Measurements from ENCODE around the gene LGALS7B.
"Not testable (repeated sequence)": the region's sequence is repeated elsewhere in the genome, so short reads cannot be mapped to it uniquely, and the experiment has no call there.

The LGALS7B gene

DNA sequence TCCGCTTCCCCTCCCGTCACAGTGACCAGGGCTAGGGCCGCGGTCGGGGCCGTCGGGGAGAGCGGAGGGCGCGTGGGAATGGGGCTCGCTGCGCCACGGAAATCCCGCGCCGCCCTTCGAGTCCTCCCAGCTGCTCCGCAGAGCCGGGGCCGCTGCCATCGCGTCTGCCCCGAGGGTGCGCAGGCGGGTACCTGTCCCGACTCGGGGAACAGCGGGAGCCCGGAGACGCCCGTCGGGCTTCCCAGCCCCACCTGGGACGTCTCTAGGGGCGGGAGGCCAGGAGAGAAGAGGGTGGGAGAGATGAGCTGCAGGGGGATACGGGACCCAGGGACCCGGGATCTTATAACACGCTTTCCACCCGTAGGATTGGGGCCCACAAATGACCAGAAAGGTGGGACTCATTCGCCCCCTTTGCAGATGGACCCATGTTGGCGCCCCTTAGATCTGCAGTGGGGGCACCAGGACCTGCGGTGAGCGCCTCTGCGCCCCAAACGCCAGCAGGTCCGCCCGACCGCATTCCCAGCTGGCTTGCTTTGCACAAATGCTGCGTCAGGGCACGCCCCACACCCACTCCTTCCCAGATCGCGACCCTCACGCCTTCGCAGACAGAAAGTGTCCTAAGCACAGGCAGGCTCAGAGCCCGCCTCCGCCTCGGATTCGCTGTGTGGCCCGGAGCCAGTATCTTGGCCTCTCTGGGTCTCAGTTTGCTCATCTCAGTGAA is 18.6 kb upstream of the LGALS7B start:
- H3K27me3 ChIP-seq (ENCODE audit: control insufficient read depth, insufficient read depth, low read length); H3K9me3 ChIP-seq (ENCODE audit: control insufficient read depth, insufficient read depth, low read depth, low read length); H3K9ac ChIP-seq (ENCODE audit: low read length); H3K36me3 ChIP-seq (ENCODE audit: control insufficient read depth, insufficient read depth, low read length); H3K4me1 ChIP-seq (ENCODE audit: control insufficient read depth, insufficient read depth, low read length); H3K4me3 ChIP-seq (ENCODE audit: low read depth, low read length); H3K27ac ChIP-seq (ENCODE audit: low read depth, low read length): not testable (repeated sequence)

GRCh38 chr19:38770949-38771275 is 18.1 kb upstream of the LGALS7B start:
- not testable (repeated sequence) for H3K27ac ChIP-seq (ENCODE audit: low read depth, low read length); H3K36me3 ChIP-seq (ENCODE audit: control insufficient read depth, insufficient read depth, low read length); H3K4me3 ChIP-seq (ENCODE audit: low read depth, low read length); H3K9ac ChIP-seq (ENCODE audit: low read length); H3K27me3 ChIP-seq (ENCODE audit: control insufficient read depth, insufficient read depth, low read length); H3K9me3 ChIP-seq (ENCODE audit: control insufficient read depth, insufficient read depth, low read depth, low read length); H3K4me1 ChIP-seq (ENCODE audit: control insufficient read depth, insufficient read depth, low read length)

GRCh38 chr19:38771569-38771968 is 17.4 kb upstream of the LGALS7B start:
- not testable (repeated sequence) for H3K27me3 ChIP-seq (ENCODE audit: control insufficient read depth, insufficient read depth, low read length); H3K9me3 ChIP-seq (ENCODE audit: control insufficient read depth, insufficient read depth, low read depth, low read length); H3K9ac ChIP-seq (ENCODE audit: low read length); H3K4me3 ChIP-seq (ENCODE audit: low read depth, low read length); H3K27ac ChIP-seq (ENCODE audit: low read depth, low read length); H3K4me1 ChIP-seq (ENCODE audit: control insufficient read depth, insufficient read depth, low read length); H3K36me3 ChIP-seq (ENCODE audit: control insufficient read depth, insufficient read depth, low read length)

DNA sequence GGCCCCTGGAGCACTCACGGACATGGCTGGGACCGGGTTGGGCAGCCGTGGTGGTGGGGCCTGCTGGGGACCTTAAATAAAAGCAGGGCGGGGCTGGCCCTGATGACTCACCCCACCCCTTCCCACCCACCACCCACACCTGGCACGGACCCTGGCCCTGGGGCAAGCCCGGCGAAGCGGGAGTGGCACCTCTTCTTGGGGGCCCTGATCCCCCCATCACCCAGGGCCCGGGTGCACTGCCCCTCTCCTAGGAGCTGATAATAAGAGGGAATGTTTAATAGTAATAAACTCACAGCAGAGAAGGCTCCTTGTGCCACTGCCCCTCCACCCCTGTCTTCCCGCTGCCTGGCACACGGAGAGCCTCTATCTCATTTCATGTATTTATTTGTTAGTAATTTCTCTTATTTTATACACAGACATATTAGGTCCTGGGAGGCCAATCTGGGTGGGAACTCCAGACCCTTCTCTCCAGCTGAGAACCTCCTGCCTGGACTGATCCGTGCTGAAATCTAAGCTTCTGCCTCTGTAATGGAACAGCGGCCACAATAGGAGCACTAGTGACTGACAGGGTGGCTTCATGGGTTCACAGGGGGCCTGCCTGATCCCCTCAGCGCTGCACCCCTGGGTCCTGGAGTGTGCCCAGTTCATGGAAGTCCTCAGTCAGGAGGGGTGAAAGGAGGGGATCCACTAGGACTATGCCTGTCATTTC is 15.4 kb upstream of the LGALS7B start, which contains the start of gene LGALS7:
Gene LGALS7 (minus strand): TSS at position 49 of the 709 bp plus-strand sequence. CDS start 25 bp downstream, at position 24.
- Histone ChIP-seq H3K36me3 (ENCODE audit: control insufficient read depth, insufficient read depth, low read length) (no peaks in the 10 kb centered on the region), H3K27ac (ENCODE audit: low read depth, low read length) (no peak within 1 kb of the TSS), H3K9me3 (ENCODE audit: control insufficient read depth, insufficient read depth, low read depth, low read length) (no peaks in the 10 kb centered on the region), H3K9ac (ENCODE audit: low read length) (no peak within 1 kb of the TSS), H3K4me3 (ENCODE audit: low read depth, low read length) (no peak within 1 kb of the TSS), H3K4me1 (ENCODE audit: control insufficient read depth, insufficient read depth, low read length) (peaks cover 2% of the 10 kb centered on the region; the same call in 1 of the 2 replicates), H3K27me3 (ENCODE audit: control insufficient read depth, insufficient read depth, low read length) (no peaks in the 10 kb centered on the region)

- no peaks in the 10 kb centered on the region for H3K27me3 ChIP-seq (ENCODE audit: control insufficient read depth, insufficient read depth, low read length)
- H3K9ac ChIP-seq (ENCODE audit: low read length) = no peak overlapping the region
- H3K4me3 ChIP-seq (ENCODE audit: low read depth, low read length) = no peak overlapping the region
- H3K9me3 ChIP-seq (ENCODE audit: control insufficient read depth, insufficient read depth, low read depth, low read length) = no peaks in the 10 kb centered on the region
- no peaks in the 10 kb centered on the region for H3K36me3 ChIP-seq (ENCODE audit: control insufficient read depth, insufficient read depth, low read length)
- H3K4me1 ChIP-seq (ENCODE audit: control insufficient read depth, insufficient read depth, low read length) = peaks cover 2% of the 10 kb centered on the region; the same call in 1 of the 2 replicates
- no peak overlapping the region for H3K27ac ChIP-seq (ENCODE audit: low read depth, low read length)
These were observed 14.6 kb upstream of the LGALS7B start for GRCh38 chr19:38774181-38774950.

DNA sequence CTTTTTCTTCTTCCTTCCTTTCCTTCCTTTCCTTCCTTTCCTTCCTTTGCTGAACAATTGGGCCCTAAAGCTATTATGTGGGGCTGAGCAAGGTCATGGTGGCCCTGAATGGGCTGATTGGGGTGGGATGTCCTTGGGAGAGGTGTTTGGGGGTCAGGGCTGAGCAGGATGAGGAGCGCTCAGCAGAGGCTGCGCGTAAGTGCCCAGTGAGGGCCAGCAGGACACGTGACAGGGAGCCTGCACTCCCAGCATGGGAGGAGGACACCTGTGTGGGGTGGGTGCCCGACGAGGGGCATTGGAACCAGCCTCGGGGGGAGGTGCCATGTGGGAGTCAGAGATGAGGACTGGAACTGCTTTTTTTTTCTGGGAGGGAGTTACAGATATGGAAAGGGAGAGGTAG is 10.3 kb upstream of the LGALS7B start:
- no peaks in the 10 kb centered on the region for H3K27me3 ChIP-seq (ENCODE audit: control insufficient read depth, insufficient read depth, low read length)
- no peak overlapping the region for H3K9ac ChIP-seq (ENCODE audit: low read length)
- no peaks in the 10 kb centered on the region; the same call in 1 of the 2 replicates for H3K4me1 ChIP-seq (ENCODE audit: control insufficient read depth, insufficient read depth, low read length)
- H3K9me3 ChIP-seq (ENCODE audit: control insufficient read depth, insufficient read depth, low read depth, low read length) = no peaks in the 10 kb centered on the region
- no peak overlapping the region for H3K27ac ChIP-seq (ENCODE audit: low read depth, low read length)
- no peaks in the 10 kb centered on the region for H3K36me3 ChIP-seq (ENCODE audit: control insufficient read depth, insufficient read depth, low read length)
- no peak overlapping the region for H3K4me3 ChIP-seq (ENCODE audit: low read depth, low read length)

DNA sequence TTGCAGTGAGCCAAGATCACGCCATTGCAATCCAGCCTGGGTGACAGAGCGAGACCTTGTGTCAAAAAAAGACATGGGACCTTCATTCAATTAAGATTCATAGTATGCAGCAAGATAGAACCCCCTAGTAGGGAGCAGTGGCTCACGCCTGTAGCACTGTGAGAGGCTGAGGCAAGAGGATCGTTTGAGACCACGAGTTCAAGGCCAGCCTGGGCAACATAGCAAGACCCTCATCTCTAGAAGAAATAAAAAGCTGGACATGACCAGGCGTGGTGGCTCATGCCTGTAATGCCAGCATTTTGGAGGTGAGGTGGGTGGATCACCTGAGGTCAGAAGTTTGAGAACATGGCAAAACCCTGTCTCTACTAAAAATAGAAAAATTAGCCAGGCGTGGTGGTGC is 8.6 kb upstream of the LGALS7B start:
- Histone ChIP-seq H3K4me3 (ENCODE audit: low read depth, low read length) (no peak overlapping the region), H3K36me3 (ENCODE audit: control insufficient read depth, insufficient read depth, low read length) (no peaks in the 10 kb centered on the region), H3K27ac (ENCODE audit: low read depth, low read length) (no peak overlapping the region), H3K4me1 (ENCODE audit: control insufficient read depth, insufficient read depth, low read length) (no peaks in the 10 kb centered on the region), H3K27me3 (ENCODE audit: control insufficient read depth, insufficient read depth, low read length) (no peaks in the 10 kb centered on the region), H3K9me3 (ENCODE audit: control insufficient read depth, insufficient read depth, low read depth, low read length) (no peaks in the 10 kb centered on the region), H3K9ac (ENCODE audit: low read length) (no peak overlapping the region)

DNA sequence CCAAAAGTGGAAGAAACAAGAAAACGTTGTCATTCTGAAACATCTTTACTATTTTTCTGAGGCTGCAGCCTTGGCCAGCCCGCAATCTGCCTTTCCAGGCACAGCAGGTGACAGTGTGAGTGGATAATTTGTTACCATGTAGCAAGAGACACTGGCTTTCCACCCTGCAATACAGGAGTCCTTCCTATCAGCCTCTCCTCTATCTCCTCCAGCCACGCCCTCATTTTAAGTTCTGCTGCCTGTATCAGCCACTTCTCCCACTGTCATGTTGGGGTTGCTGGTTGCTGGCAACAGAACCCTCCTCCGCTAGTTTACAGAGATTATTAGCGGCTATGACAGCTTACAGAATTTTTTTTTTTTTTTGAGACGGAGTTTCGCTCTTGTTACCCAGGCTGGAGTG is 7.9 kb upstream of the LGALS7B start:
- no peaks in the 10 kb centered on the region for H3K4me1 ChIP-seq (ENCODE audit: control insufficient read depth, insufficient read depth, low read length)
- H3K4me3 ChIP-seq (ENCODE audit: low read depth, low read length) = no peak overlapping the region
- H3K27ac ChIP-seq (ENCODE audit: low read depth, low read length) = no peak overlapping the region
- H3K27me3 ChIP-seq (ENCODE audit: control insufficient read depth, insufficient read depth, low read length) = no peaks in the 10 kb centered on the region
- H3K9me3 ChIP-seq (ENCODE audit: control insufficient read depth, insufficient read depth, low read depth, low read length) = no peaks in the 10 kb centered on the region
- H3K36me3 ChIP-seq (ENCODE audit: control insufficient read depth, insufficient read depth, low read length) = no peaks in the 10 kb centered on the region
- no peak overlapping the region for H3K9ac ChIP-seq (ENCODE audit: low read length)

- not testable (repeated sequence) for H3K27ac ChIP-seq (ENCODE audit: low read depth, low read length); H3K4me1 ChIP-seq (ENCODE audit: control insufficient read depth, insufficient read depth, low read length); H3K27me3 ChIP-seq (ENCODE audit: control insufficient read depth, insufficient read depth, low read length); H3K36me3 ChIP-seq (ENCODE audit: control insufficient read depth, insufficient read depth, low read length); H3K9ac ChIP-seq (ENCODE audit: low read length); H3K4me3 ChIP-seq (ENCODE audit: low read depth, low read length); H3K9me3 ChIP-seq (ENCODE audit: control insufficient read depth, insufficient read depth, low read depth, low read length)
These were observed 6.8 kb upstream of the LGALS7B start for GRCh38 chr19:38782212-38782611.

- Histone ChIP-seq H3K36me3 (ENCODE audit: control insufficient read depth, insufficient read depth, low read length) (no peaks in the 10 kb centered on the region), H3K4me1 (ENCODE audit: control insufficient read depth, insufficient read depth, low read length) (peaks cover 11% of the 10 kb centered on the region), H3K9ac (ENCODE audit: low read length) (no peak overlapping the region), H3K4me3 (ENCODE audit: low read depth, low read length) (no peak overlapping the region), H3K9me3 (ENCODE audit: control insufficient read depth, insufficient read depth, low read depth, low read length) (no peaks in the 10 kb centered on the region), H3K27me3 (ENCODE audit: control insufficient read depth, insufficient read depth, low read length) (no peaks in the 10 kb centered on the region), H3K27ac (ENCODE audit: low read depth, low read length) (no peak overlapping the region)
These were observed 4.8 kb upstream of the LGALS7B start for GRCh38 chr19:38784224-38784623.

- no peak overlapping the region for H3K9ac ChIP-seq (ENCODE audit: low read length)
- H3K4me3 ChIP-seq (ENCODE audit: low read depth, low read length) = no peak overlapping the region
- no peak overlapping the region for H3K27ac ChIP-seq (ENCODE audit: low read depth, low read length)
- H3K36me3 ChIP-seq (ENCODE audit: control insufficient read depth, insufficient read depth, low read length) = no peaks in the 10 kb centered on the region
- no peaks in the 10 kb centered on the region for H3K27me3 ChIP-seq (ENCODE audit: control insufficient read depth, insufficient read depth, low read length)
- H3K4me1 ChIP-seq (ENCODE audit: control insufficient read depth, insufficient read depth, low read length) = peaks cover 11% of the 10 kb centered on the region
- H3K9me3 ChIP-seq (ENCODE audit: control insufficient read depth, insufficient read depth, low read depth, low read length) = no peaks in the 10 kb centered on the region
These were observed 3.8 kb upstream of the LGALS7B start for GRCh38 chr19:38785187-38785699.

Data from HUES6 (cell line).